ENCODE results near the gene ARL6. TPM values are rescaled to one million over a fixed set of nuclear protein-coding genes. Genes with fewer than 3 reads are reported as not detected.

Gene ARL6
- total and polyA plus RNA-seq, 4 donors, result 3.3 to 20.8 (median 8.0) TPM

GRCh38 chr3:97841956-97842355 lies 77.4 kb downstream of the ARL6 start:
- Histone ChIP-seq H3K27ac (ENCODE audit: low read depth in 1 of 2, low read length in 1 of 2) (no peak overlapping the region), H3K9me3 (ENCODE audit: control insufficient read depth in 4 of 4, insufficient read depth in 3 of 4, low read length in 3 of 4) (no peaks in the 10 kb centered on the region), H3K27me3 (ENCODE audit: control insufficient read depth in 3 of 3, insufficient read depth in 3 of 3, low read length in 2 of 3) (no peaks in the 10 kb centered on the region), H3K4me1 (ENCODE audit: control insufficient read depth in 5 of 5, insufficient read depth in 5 of 5, low read length in 5 of 5) (peaks cover 0 to 17% (median 0%) of the 10 kb centered on the region in 5 donors), H3K4me3 (no peak overlapping the region), H3K36me3 (ENCODE audit: control insufficient read depth in 4 of 4, insufficient read depth in 4 of 4, low read length in 4 of 4) (peaks cover 0 to 4% (median 0%) of the 10 kb centered on the region in 4 donors), H3K9ac (ENCODE audit: insufficient read depth in 1 of 2, low read length in 2 of 2) (no peak overlapping the region)
- 87 to 90% methylated on average over 3 of the region's 3 CpGs for WGBS, 2 donors
- DNase-seq, result no peak
- ATAC-seq (ENCODE audit: insufficient read depth, low FRiP score), result no peak
- TF ChIP-seq CTCF (IDR thresholded peaks at IDR 0.05; ENCODE audit: control extremely low read depth, extremely low read depth), result no peak

- no peak overlapping the region for H3K4me3 ChIP-seq
- peaks cover 0 to 16% (median 0%) of the 10 kb centered on the region in 5 donors for H3K4me1 ChIP-seq (ENCODE audit: control insufficient read depth in 5 of 5, insufficient read depth in 5 of 5, low read length in 5 of 5)
- no peak for DNase-seq
- no peak overlapping the region for H3K27ac ChIP-seq (ENCODE audit: low read depth in 1 of 2, low read length in 1 of 2)
- no peak overlapping the region for H3K9ac ChIP-seq (ENCODE audit: insufficient read depth in 1 of 2, low read length in 2 of 2)
- no peak for ATAC-seq (ENCODE audit: insufficient read depth, low FRiP score)
- TF ChIP-seq CTCF (IDR thresholded peaks at IDR 0.05; ENCODE audit: control extremely low read depth, extremely low read depth), result no peak
- 95 to 98% methylated on average over 3 of the region's 3 CpGs for WGBS, 2 donors
- peaks cover 0 to under 1% (median 0%) of the 10 kb centered on the region in 4 donors for H3K9me3 ChIP-seq (ENCODE audit: control insufficient read depth in 4 of 4, insufficient read depth in 3 of 4, low read length in 3 of 4)
- H3K36me3 ChIP-seq (ENCODE audit: control insufficient read depth in 4 of 4, insufficient read depth in 4 of 4, low read length in 4 of 4), result peaks cover 0 to 14% (median 3%) of the 10 kb centered on the region in 4 donors
- H3K27me3 ChIP-seq (ENCODE audit: control insufficient read depth in 3 of 3, insufficient read depth in 3 of 3, low read length in 2 of 3), result no peaks in the 10 kb centered on the region
Observed at GRCh38 chr3:97848779-97849178, 84.2 kb downstream of the ARL6 start.

Other genes starting within 250 kb of the ARL6 start
- 10 to 100 TPM; 21.0 to 64.0 TPM for gene CRYBG3, start 57.3 kb downstream of the ARL6 start, total RNA-seq
- 1 to 10 TPM; 3.8 to 9.6 TPM for gene CRYBG3, start 57.3 kb downstream of the ARL6 start, polyA plus RNA-seq
- 10 to 100 TPM; 26.8 to 41.3 TPM for gene RIOX2, start 207.7 kb downstream of the ARL6 start, total RNA-seq
- 10 to 100 TPM; 16.3 to 17.6 TPM for gene RIOX2, start 207.7 kb downstream of the ARL6 start, polyA plus RNA-seq